SK-N-SH (cell line): ENCODE data around the gene BNC2.

Experiments used
- EP300 ChIP-seq, 2 experiments: IDR thresholded peaks; 2 replicates each; pipeline versions ENCODE4 v1.4.0 to v1.6.1; 2012; ENCODE audit warnings: borderline replicate concordance in 1 of 2, low read depth in 1 of 2, low read length in 1 of 2
- FOXM1 ChIP-seq: IDR thresholded peaks from 2 replicates; pipeline ENCODE4 v1.4.0; 2012; ENCODE audit warnings: low read depth, mild to moderate bottlenecking
- GATA2 ChIP-seq: sonication (generic); formaldehyde crosslinking; IDR thresholded peaks from 2 replicates; pipeline ENCODE4 v1.5.0; 2020; ENCODE audit warnings: mild to moderate bottlenecking, missing genetic modification reagents
- MXI1 ChIP-seq: IDR thresholded peaks from 2 replicates; pipeline ENCODE4 v1.6.1; 2012; ENCODE audit warnings: mild to moderate bottlenecking, low read depth, low read length, improper control_type of control experiment
- NFIC ChIP-seq: IDR thresholded peaks from 2 replicates; pipeline ENCODE4 v1.4.0; 2012; ENCODE audit warnings: borderline replicate concordance
- POLR2AphosphoS5 ChIP-seq: IDR thresholded peaks from 2 replicates; pipeline ENCODE4 v1.6.1; 2012; ENCODE audit warnings: low read depth, low read length
- RXRA ChIP-seq: IDR thresholded peaks from 2 replicates; pipeline ENCODE4 v1.4.0; 2012; ENCODE audit warnings: low read depth, mild to moderate bottlenecking, borderline replicate concordance
- SIN3A ChIP-seq: IDR thresholded peaks from 2 replicates; pipeline ENCODE4 v1.6.1; 2012; ENCODE audit warnings: low read depth, mild to moderate bottlenecking, low read length, moderate library complexity, borderline replicate concordance
- TAF1 ChIP-seq: IDR thresholded peaks from 2 replicates; pipeline ENCODE4 v1.6.1; 2012; ENCODE audit warnings: low read depth, mild to moderate bottlenecking, low read length, moderate library complexity, borderline replicate concordance
- TEAD4 ChIP-seq: IDR thresholded peaks from 2 replicates; pipeline ENCODE4 v1.4.0; 2012; ENCODE audit warnings: mild to moderate bottlenecking, borderline replicate concordance; ENCODE audit not compliant: insufficient read depth
- YY1 ChIP-seq: IDR thresholded peaks from 2 replicates; pipeline ENCODE4 v1.4.0; 2012; ENCODE audit warnings: low read depth, mild to moderate bottlenecking
- TF ChIP-seq, protein P1 (sequence below): IDR thresholded peaks from 2 replicates; pipeline ENCODE4 v1.4.0; 2012; ENCODE audit warnings: low read depth
- TF ChIP-seq, protein P2 (sequence below): fragments of 200-600 bp; sonication (generic); IDR thresholded peaks from 2 replicates; pipeline ENCODE4 v1.6.1; 2017; ENCODE audit warnings: antibody characterized with exemption, mild to moderate bottlenecking, moderate library complexity
- TF ChIP-seq, protein P3 (sequence below): IDR thresholded peaks from 2 replicates; pipeline ENCODE4 v1.6.1; 2012; ENCODE audit warnings: mild to moderate bottlenecking, low read depth, low read length, moderate library complexity

DNA sequence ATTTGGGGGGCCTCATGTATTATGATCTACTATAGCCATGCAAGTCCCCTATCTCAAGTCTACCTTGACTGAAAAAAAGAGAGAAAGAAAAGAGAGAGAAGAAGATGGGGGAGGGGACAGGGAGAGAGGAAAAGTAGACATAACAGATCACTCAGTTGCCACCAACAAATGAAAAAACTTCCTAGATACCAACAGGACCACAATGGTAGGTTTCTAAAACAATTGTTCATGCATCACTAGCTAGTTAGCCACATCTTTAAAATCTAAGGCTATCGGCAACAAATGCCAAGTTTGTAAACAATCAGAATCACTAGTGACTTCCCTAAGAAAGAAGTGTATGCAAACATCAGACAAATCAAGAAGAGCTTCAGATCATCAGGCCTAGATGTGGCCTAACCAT is 328.2 kb downstream of the BNC2 start:
- TF ChIP-seq, protein P1, sequence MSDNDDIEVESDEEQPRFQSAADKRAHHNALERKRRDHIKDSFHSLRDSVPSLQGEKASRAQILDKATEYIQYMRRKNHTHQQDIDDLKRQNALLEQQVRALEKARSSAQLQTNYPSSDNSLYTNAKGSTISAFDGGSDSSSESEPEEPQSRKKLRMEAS, result no peak
- TF ChIP-seq, protein P2, sequence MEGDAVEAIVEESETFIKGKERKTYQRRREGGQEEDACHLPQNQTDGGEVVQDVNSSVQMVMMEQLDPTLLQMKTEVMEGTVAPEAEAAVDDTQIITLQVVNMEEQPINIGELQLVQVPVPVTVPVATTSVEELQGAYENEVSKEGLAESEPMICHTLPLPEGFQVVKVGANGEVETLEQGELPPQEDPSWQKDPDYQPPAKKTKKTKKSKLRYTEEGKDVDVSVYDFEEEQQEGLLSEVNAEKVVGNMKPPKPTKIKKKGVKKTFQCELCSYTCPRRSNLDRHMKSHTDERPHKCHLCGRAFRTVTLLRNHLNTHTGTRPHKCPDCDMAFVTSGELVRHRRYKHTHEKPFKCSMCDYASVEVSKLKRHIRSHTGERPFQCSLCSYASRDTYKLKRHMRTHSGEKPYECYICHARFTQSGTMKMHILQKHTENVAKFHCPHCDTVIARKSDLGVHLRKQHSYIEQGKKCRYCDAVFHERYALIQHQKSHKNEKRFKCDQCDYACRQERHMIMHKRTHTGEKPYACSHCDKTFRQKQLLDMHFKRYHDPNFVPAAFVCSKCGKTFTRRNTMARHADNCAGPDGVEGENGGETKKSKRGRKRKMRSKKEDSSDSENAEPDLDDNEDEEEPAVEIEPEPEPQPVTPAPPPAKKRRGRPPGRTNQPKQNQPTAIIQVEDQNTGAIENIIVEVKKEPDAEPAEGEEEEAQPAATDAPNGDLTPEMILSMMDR, result no peak
- TF ChIP-seq MXI1, result no peak
- TF ChIP-seq YY1, result no peak
- TF ChIP-seq NFIC, result no peak
- no peak for TF ChIP-seq POLR2AphosphoS5
- TF ChIP-seq GATA2 (CRISPR knock-in tag), result no peak
- TF ChIP-seq FOXM1, result no peak
- no peak for TF ChIP-seq RXRA
- TF ChIP-seq TAF1, result no peak
- no peak for TF ChIP-seq TEAD4
- TF ChIP-seq, protein P3, sequence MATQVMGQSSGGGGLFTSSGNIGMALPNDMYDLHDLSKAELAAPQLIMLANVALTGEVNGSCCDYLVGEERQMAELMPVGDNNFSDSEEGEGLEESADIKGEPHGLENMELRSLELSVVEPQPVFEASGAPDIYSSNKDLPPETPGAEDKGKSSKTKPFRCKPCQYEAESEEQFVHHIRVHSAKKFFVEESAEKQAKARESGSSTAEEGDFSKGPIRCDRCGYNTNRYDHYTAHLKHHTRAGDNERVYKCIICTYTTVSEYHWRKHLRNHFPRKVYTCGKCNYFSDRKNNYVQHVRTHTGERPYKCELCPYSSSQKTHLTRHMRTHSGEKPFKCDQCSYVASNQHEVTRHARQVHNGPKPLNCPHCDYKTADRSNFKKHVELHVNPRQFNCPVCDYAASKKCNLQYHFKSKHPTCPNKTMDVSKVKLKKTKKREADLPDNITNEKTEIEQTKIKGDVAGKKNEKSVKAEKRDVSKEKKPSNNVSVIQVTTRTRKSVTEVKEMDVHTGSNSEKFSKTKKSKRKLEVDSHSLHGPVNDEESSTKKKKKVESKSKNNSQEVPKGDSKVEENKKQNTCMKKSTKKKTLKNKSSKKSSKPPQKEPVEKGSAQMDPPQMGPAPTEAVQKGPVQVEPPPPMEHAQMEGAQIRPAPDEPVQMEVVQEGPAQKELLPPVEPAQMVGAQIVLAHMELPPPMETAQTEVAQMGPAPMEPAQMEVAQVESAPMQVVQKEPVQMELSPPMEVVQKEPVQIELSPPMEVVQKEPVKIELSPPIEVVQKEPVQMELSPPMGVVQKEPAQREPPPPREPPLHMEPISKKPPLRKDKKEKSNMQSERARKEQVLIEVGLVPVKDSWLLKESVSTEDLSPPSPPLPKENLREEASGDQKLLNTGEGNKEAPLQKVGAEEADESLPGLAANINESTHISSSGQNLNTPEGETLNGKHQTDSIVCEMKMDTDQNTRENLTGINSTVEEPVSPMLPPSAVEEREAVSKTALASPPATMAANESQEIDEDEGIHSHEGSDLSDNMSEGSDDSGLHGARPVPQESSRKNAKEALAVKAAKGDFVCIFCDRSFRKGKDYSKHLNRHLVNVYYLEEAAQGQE, result no peak
- no peak for TF ChIP-seq SIN3A
- no peak for TF ChIP-seq EP300 (IDR thresholded peaks at IDR 0.05; ENCODE audit: borderline replicate concordance in 1 of 2, low read depth in 1 of 2, low read length in 1 of 2)
